HepG2 (cell line): Measurements from ENCODE around the gene KRT7. TPM values are rescaled to one million over a fixed set of nuclear protein-coding genes. Genes with fewer than 3 reads are reported as not detected.

Experiments
- ARID3A ChIP-seq: IDR thresholded peaks from 2 replicates; pipeline ENCODE4 v1.6.1; 2012; ENCODE audit warnings: low read depth, low read length, improper control_type of control experiment
- ATF6 ChIP-seq: sonication (generic); formaldehyde crosslinking; conservative IDR thresholded peaks from 2 replicates; pipeline ENCODE4 v1.4.0; 2020; ENCODE audit warnings: missing genetic modification reagents
- FOXK2 ChIP-seq: fragments of 450-650 bp; IDR thresholded peaks from 2 replicates; pipeline ENCODE4 v1.6.1; 2016
- GFI1 ChIP-seq: sonication (generic); formaldehyde crosslinking; IDR thresholded peaks from 2 replicates; pipeline ENCODE4 v1.5.0; 2020; ENCODE audit warnings: missing genetic modification reagents, mild to moderate bottlenecking, borderline replicate concordance
- GLMP ChIP-seq: sonication (generic); formaldehyde crosslinking; IDR thresholded peaks from 2 replicates; pipeline ENCODE4 v1.9.0; 2021; ENCODE audit warnings: missing genetic modification reagents, mild to moderate bottlenecking, borderline replicate concordance
- HHEX ChIP-seq: IDR thresholded peaks from 2 replicates; pipeline ENCODE4 v1.6.1; 2016; ENCODE audit warnings: control low read depth
- POLR2A ChIP-seq, 2 experiments: IDR thresholded peaks; 2 replicates each; pipeline ENCODE4 v1.6.1; 2011; ENCODE audit warnings: low read depth in 2 of 2, low read length in 2 of 2, mild to moderate bottlenecking in 1 of 2, moderate library complexity in 1 of 2; ENCODE audit not compliant: insufficient read depth in 1 of 2
- SIN3A ChIP-seq: IDR thresholded peaks from 2 replicates; pipeline ENCODE4 v1.6.1; 2011; ENCODE audit warnings: low read depth, mild to moderate bottlenecking, control low read depth, low read length, borderline replicate concordance
- TBL1XR1 ChIP-seq: fragments of 150-350 bp; IDR thresholded peaks from 2 replicates; pipeline ENCODE4 v1.6.1; 2014; ENCODE audit warnings: borderline replicate concordance, low read length; ENCODE audit not compliant: partially characterized antibody
- ZNF232 ChIP-seq: sonication (generic); formaldehyde crosslinking; IDR thresholded peaks from 2 replicates; pipeline ENCODE4 v1.4.0; 2020; ENCODE audit warnings: missing genetic modification reagents, borderline replicate concordance
- ZNF724P ChIP-seq: sonication (generic); formaldehyde crosslinking; IDR thresholded peaks from 2 replicates; pipeline ENCODE4 v1.8.0; 2022; ENCODE audit warnings: missing genetic modification reagents, borderline replicate concordance
- polyA plus RNA-seq, 8 experiments: library from polyadenylated mRNA; depleted of rRNA in 3 of 8; stranded (reverse) in 7 of 8; unstranded in 1 of 8; fragments of >200 nt; fragmentation: Illumina TruSeq in 4 of 8; extraction: Trizol in 4 of 8; gene quantifications; 2 replicates each; pipeline versions ENCODE4 v1.2.1 to v1.2.3, GENCODE V29; 2011 to 2016; ENCODE audit warnings: low read depth in 4 of 8, missing spikeins in 1 of 8, mixed read lengths in 1 of 8; ENCODE audit not compliant: insufficient read depth in 1 of 8
- total RNA-seq, 5 experiments: library from RNA; depleted of rRNA; stranded (reverse); fragments of >200 nt; fragmentation: Illumina TruSeq; extraction: Trizol; gene quantifications; 2 replicates each; pipeline ENCODE4 v1.2.3, GENCODE V29; 2016; ENCODE audit warnings: low read depth in 1 of 5

KRT7 gene
- total and polyA plus RNA-seq, 2 of the 13 experiments (the other 11 are each of a cell fraction or from before 2014, with no cell fraction given), result 0.83 TPM; not detected in 1

- TF ChIP-seq ARID3A, result no peak
- TF ChIP-seq GLMP, result no peak
- no peak for TF ChIP-seq POLR2A (IDR thresholded peaks at IDR 0.05; ENCODE audit: insufficient read depth in 1 of 2, low read depth in 2 of 2, low read length in 2 of 2)
- TF ChIP-seq ZNF724P, result no peak
- no peak for TF ChIP-seq ZNF232 (CRISPR knock-in tag)
- TF ChIP-seq SIN3A, result no peak
- no peak for TF ChIP-seq HHEX
- TF ChIP-seq GFI1 (CRISPR knock-in tag), result no peak
- no peak for TF ChIP-seq ATF6 (CRISPR knock-in tag)
- TF ChIP-seq TBL1XR1, result no peak
- no peak for TF ChIP-seq FOXK2
Observed at GRCh38 chr12:52255926-52256583, 23.0 kb downstream of the KRT7 start (continued).
